Nephron (organoid): ENCODE data around the gene TFAP2A.

Source experiments
- H3K27ac Mint-ChIP-seq, 3 experiments: 2 replicates each; pipeline ENCODE4 v1.8.0; 2020; ENCODE audit warnings: mixed read lengths in 3 of 3, mild to moderate bottlenecking in 2 of 3, moderate library complexity in 1 of 3
- H3K27me3 Mint-ChIP-seq: 2 replicates; pipeline ENCODE4 v1.8.0; 2021; ENCODE audit warnings: low read depth, mild to moderate bottlenecking, moderate library complexity, mixed read lengths
- H3K36me3 Mint-ChIP-seq: 2 replicates; pipeline ENCODE4 v1.8.0; 2020; ENCODE audit warnings: low read depth, mixed read lengths
- H3K4me1 Mint-ChIP-seq: 2 replicates; pipeline ENCODE4 v1.8.0; 2020; ENCODE audit warnings: mixed read lengths
- H3K4me3 Mint-ChIP-seq, 3 experiments: 2 replicates each; pipeline ENCODE4 v1.8.0; 2020; ENCODE audit warnings: mild to moderate bottlenecking in 3 of 3, mixed read lengths in 3 of 3, moderate library complexity in 2 of 3
- H3K9me3 Mint-ChIP-seq: 2 replicates; pipeline ENCODE4 v1.8.0; 2020; ENCODE audit warnings: mixed read lengths
- CTCF ChIP-seq, 3 experiments: fragments of 200-600 bp; sonication (generic); IDR thresholded peaks; one replicate each; pipeline ENCODE4 v1.5.0; 2021; ENCODE audit warnings: antibody characterized with exemption in 3 of 3; ENCODE audit not compliant: unreplicated experiment in 3 of 3

Gene TFAP2A

DNA sequence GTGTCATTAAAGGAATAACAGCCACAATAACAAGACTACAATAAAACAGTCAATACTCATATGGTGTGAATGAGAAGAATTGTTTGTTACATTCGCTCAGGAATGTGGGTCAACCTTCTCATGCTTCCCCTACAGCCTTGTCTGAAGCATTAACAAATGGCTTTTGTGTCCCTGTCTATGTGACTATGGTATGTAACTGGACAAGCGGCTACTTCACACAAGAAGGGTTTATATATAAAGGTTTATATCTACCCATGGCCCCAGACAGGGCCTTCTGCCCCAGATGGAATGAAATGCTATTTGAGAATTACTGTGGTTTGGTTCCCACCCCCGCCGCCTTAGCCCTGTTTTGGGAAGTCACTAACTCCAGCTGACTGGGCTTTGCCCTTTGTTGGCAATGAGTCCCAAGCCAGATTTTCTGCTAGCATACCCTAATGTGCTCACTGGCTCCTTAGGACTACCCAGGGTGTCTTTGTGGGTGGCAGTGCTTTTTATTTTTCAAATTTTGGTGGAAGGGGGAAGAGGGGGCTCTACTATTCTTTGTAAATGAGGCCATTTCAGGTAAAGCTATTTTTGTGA lies 39.4 kb downstream of the TFAP2A start:
- H3K36me3 Mint-ChIP-seq, result no peaks in the 10 kb centered on the region
- TF ChIP-seq CTCF (IDR thresholded peaks at IDR 0.05; ENCODE audit: unreplicated experiment in 3 of 3), result no peak
- H3K4me1 Mint-ChIP-seq, result peaks cover 7% of the 10 kb centered on the region
- H3K27me3 Mint-ChIP-seq, result peaks cover 20% of the 10 kb centered on the region
- no peak overlapping the region for H3K27ac Mint-ChIP-seq
- no peaks in the 10 kb centered on the region for H3K9me3 Mint-ChIP-seq
- peak overlapping the region in 2 of 3 experiments; percentile 19 to 44 for H3K4me3 Mint-ChIP-seq

DNA sequence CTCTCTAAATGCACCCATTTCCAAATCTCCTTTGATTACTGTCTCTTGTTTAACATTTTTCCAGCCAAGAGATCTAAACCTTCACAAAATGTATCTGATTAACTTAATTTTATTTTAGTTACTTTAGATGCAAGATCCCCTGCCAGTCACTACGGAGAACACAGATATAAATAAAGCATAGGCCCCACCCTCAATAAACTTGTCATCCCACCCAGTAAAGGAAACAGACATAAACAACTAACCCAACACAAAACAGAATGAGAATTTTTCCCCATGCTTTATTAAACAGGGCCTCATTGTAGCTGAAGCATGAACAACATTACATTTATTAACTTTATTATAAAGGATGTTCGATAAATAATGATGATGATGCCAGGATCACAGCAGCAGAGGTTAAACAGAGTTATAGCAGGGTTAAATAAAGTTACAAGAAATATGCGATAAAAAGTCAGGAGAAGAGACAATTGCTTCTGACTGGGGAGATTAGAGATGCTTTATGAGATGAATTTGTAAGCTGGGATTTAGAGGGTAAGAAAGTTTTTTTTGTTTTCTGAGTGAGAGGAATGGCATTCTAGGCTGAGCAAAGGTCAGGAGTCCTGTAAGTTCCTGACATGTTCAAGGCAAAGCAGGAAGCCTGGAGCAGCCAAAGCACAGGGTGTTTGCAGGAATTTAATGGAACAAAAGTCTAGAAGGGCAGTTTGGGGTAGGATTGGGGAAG lies 41.1 kb downstream of the TFAP2A start:
- Mint-ChIP-seq H3K27ac (no peak overlapping the region), H3K4me3 (no peak overlapping the region), H3K9me3 (no peaks in the 10 kb centered on the region), H3K36me3 (no peaks in the 10 kb centered on the region), H3K27me3 (peaks cover 10% of the 10 kb centered on the region), H3K4me1 (peaks cover 7% of the 10 kb centered on the region)
- no peak for TF ChIP-seq CTCF (IDR thresholded peaks at IDR 0.05; ENCODE audit: unreplicated experiment in 3 of 3)

DNA sequence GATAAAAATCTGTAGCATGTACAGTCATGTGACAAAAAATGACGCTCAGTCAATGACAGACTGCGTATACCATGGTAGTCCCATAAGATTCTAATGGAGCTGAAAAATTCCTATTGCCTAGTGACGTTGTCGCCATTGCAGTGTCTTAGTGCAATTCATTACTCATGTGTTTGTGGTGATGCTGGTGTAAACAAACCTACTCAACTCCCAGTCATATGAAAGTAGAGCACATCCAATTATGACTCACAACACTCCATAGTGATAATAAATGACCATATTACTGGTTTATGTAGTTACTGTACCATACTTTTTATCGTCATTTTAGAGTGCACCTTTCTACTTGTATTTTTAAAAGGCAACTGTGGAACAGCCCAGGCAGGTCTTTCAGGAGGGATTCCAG lies 45.0 kb downstream of the TFAP2A start:
- Mint-ChIP-seq H3K4me3 (no peak overlapping the region), H3K36me3 (peaks cover 4% of the 10 kb centered on the region), H3K4me1 (peaks cover 7% of the 10 kb centered on the region), H3K9me3 (peaks cover 11% of the 10 kb centered on the region), H3K27ac (no peak overlapping the region), H3K27me3 (no peaks in the 10 kb centered on the region)
- TF ChIP-seq CTCF (IDR thresholded peaks at IDR 0.05; ENCODE audit: unreplicated experiment in 3 of 3), result no peak

DNA sequence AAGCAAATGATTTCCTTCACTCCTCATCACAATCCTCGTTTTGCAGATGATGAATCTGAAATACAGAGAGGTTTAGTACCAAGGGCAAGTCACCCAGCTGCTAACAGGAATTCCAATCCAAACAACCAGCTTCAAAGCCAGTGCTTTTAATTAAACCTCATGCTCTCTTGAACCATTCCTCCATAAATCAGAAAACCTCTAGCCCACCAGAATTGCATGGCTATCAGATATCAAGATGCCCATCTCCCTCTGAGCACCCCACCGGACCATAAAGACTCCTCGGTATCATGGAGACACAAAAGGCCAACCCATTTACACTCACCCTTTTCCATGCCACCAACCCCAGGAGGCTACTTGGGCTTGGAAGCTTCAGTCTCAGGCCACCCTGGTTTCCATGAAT lies 46.0 kb downstream of the TFAP2A start:
- H3K4me1 Mint-ChIP-seq, result peaks cover 3% of the 10 kb centered on the region

DNA sequence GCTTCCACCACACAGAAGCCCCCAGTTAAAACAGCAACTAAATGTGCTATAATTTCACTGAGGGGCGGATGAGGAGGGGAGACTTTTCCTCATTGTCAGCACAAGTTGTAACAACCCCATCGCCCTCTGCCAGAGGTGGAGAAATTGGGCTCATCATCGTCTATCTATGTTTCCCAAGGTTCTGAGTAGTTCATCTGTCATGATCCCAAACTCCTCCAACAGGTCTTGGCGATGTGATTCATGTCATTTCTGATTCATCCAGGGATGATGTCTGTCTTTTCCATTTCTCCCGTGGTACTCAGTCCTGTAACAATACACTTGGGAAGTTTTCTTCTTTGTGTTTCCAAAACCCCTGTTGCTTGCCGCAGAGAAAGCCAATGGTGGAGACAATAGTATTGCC lies 51.0 kb downstream of the TFAP2A start:
- H3K4me3 Mint-ChIP-seq, result no peak overlapping the region
- H3K9me3 Mint-ChIP-seq, result peaks cover 25% of the 10 kb centered on the region
- TF ChIP-seq CTCF (IDR thresholded peaks at IDR 0.05; ENCODE audit: unreplicated experiment in 3 of 3), result no peak
- no peak overlapping the region for H3K27ac Mint-ChIP-seq
- H3K36me3 Mint-ChIP-seq, result peaks cover 4% of the 10 kb centered on the region
- H3K27me3 Mint-ChIP-seq, result no peaks in the 10 kb centered on the region
- H3K4me1 Mint-ChIP-seq, result no peaks in the 10 kb centered on the region

More for the DNA sequence above, 46.0 kb downstream of the TFAP2A start:
- Mint-ChIP-seq H3K27ac (no peak overlapping the region), H3K9me3 (peaks cover 19% of the 10 kb centered on the region), H3K27me3 (no peaks in the 10 kb centered on the region), H3K4me3 (no peak overlapping the region), H3K36me3 (peaks cover 4% of the 10 kb centered on the region)
- TF ChIP-seq CTCF (IDR thresholded peaks at IDR 0.05; ENCODE audit: unreplicated experiment in 3 of 3), result no peak

DNA sequence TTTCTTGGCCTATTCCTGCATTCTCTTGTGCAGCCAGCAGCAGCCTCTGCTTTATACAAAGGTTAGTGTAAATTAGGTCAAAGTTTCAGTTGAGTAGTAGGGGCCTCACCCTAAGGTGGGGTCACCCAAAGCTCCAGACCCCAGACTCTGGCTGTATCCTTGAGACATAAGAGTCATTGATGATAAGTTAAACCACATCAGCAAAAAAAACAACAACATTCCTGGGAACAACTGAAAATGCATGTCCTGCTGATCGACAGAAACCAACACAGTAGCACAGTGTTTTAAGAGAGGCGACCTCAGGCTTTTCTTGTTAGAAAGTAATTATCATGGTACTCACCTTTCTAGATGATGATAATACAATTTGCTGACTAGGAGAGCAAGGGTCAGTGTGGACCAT lies 52.6 kb downstream of the TFAP2A start:
- Mint-ChIP-seq H3K9me3 (peaks cover 25% of the 10 kb centered on the region), H3K27ac (no peak overlapping the region), H3K36me3 (peaks cover 4% of the 10 kb centered on the region), H3K4me1 (no peaks in the 10 kb centered on the region), H3K27me3 (peaks cover 3% of the 10 kb centered on the region), H3K4me3 (no peak overlapping the region)
- no peak for TF ChIP-seq CTCF (IDR thresholded peaks at IDR 0.05; ENCODE audit: unreplicated experiment in 3 of 3)
